ENCODE results near the gene NAT8L. TPM values are rescaled to one million over a fixed set of nuclear protein-coding genes. Genes with fewer than 3 reads are reported as not detected.

NAT8L gene
- total and polyA plus RNA-seq, 2 of the 13 experiments (the other 11 are each of a cell fraction or from before 2014, with no cell fraction given), result 2.2 to 3.3 TPM

GRCh38 chr4:2076908-2077536 is 17.9 kb downstream of the NAT8L start (continued):
- TF ChIP-seq ZBTB14 (CRISPR knock-in tag; IDR thresholded peaks at IDR 0.05) (no peak), ZNF136 (CRISPR knock-in tag; IDR thresholded peaks at IDR 0.05; ENCODE audit: low read depth) (no peak), ERF (CRISPR knock-in tag; IDR thresholded peaks at IDR 0.05) (0 out of 2 replicates have a peak, but pooled peaks have one; percentile 38), SOX5 (CRISPR knock-in tag; IDR thresholded peaks at IDR 0.05; ENCODE audit: borderline replicate concordance) (peak; percentile 24; the same call in 1 of the 2 replicates), ZBTB1 (CRISPR knock-in tag; IDR thresholded peaks at IDR 0.05; ENCODE audit: borderline replicate concordance) (no peak), MNT (IDR thresholded peaks at IDR 0.05) (no peak), ZNF609 (CRISPR knock-in tag; IDR thresholded peaks at IDR 0.05; ENCODE audit: borderline replicate concordance) (0 out of 2 replicates have a peak, but pooled peaks have one; percentile 14), FOXC1 (CRISPR knock-in tag; IDR thresholded peaks at IDR 0.05; ENCODE audit: borderline replicate concordance) (no peak), CENPBD1 (CRISPR knock-in tag; IDR thresholded peaks at IDR 0.05; ENCODE audit: borderline replicate concordance, low read depth) (no peak), ZKSCAN1 (IDR thresholded peaks at IDR 0.05; ENCODE audit: low read length) (no peak), U2AF2 (IDR thresholded peaks at IDR 0.05; ENCODE audit: low read depth, low read length) (no peak), KDM6A (CRISPR knock-in tag; IDR thresholded peaks at IDR 0.05; ENCODE audit: low read depth) (0 out of 2 replicates have a peak, but pooled peaks have one; percentile 22), ZNF280D (CRISPR knock-in tag; IDR thresholded peaks at IDR 0.05) (0 out of 2 replicates have a peak, but pooled peaks have one; percentile 47), TBP (CRISPR knock-in tag; IDR thresholded peaks at IDR 0.05) (no peak), SMARCC2 (IDR thresholded peaks at IDR 0.05) (no peak), ZNF3 (CRISPR knock-in tag; IDR thresholded peaks at IDR 0.05) (0 out of 2 replicates have a peak, but pooled peaks have one; percentile 56)
